T-helper 1 cell treated with Interleukin-12 subunit alpha and Interleukin-12 subunit beta and Interleukin-4 antibody, amounts not matched to agents 30 ng/mL and 1 ng/mL, for 36 hours (primary cell): ENCODE results near the gene LRRC25. TPM values are rescaled to one million over a fixed set of nuclear protein-coding genes. Genes with fewer than 3 reads are reported as not detected.

Experiments used
- intact Hi-C: fragments of 100-400 bp; cut with micrococcal nuclease; formaldehyde crosslinking; loops from one replicate; pipeline ENCODE4 v1.15.1; 2024
- total RNA-seq: library from RNA; stranded (reverse); gene quantifications from 2 replicates; pipeline ENCODE4 v1.2.3, GENCODE V29; 2022

LRRC25 gene
- total RNA-seq: not detected in 2 replicates

- intact Hi-C loops: no loop called here
Observed at GRCh38 chr19:18397242-18398202, at the start of gene LRRC25. Gene LRRC25, minus strand, starts transcription at chr19:18397622. Its CDS starts 659 bp downstream, at chr19:18396963.

DNA sequence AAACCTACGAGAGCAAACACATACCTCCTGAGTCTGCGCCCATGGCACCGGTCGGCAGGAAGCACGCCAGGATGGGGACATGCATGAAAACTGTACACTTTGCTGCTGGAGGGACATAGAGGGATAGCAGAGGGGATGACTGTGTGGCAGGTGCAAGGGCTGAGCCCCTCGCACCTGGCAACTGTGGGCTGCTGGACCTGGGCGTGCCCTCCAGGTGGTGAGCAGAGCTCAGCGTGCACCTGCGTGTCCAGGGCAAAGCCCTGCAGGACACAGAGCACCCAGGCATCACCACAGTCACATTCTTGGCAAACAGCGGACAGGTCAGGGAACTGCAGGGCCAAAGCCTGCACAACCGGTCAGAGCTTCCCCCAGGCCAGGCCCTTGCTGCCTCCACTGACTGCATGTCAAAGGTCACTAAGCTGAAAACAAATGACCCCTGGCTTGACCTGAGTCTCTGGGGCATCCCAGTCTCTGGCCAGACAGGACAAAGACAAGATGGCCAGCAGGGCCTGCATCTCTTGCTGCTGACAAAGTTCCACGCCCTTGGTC lies 49.5 kb upstream of the LRRC25 start:
- intact Hi-C loops: no loop called here

- intact Hi-C loops: no loop called here
Observed at GRCh38 chr19:18446145-18446810, 48.9 kb upstream of the LRRC25 start.

- intact Hi-C loops: no loop called here
Observed at GRCh38 chr19:18445262-18445948, 48.0 kb upstream of the LRRC25 start.

- intact Hi-C loops: no loop called here
Observed at GRCh38 chr19:18444513-18444912, 47.1 kb upstream of the LRRC25 start.

GRCh38 chr19:18443831-18444230 lies 46.4 kb upstream of the LRRC25 start:
- intact Hi-C loops: no loop called here

GRCh38 chr19:18443406-18443805 lies 46.0 kb upstream of the LRRC25 start:
- intact Hi-C loops: no loop called here

DNA sequence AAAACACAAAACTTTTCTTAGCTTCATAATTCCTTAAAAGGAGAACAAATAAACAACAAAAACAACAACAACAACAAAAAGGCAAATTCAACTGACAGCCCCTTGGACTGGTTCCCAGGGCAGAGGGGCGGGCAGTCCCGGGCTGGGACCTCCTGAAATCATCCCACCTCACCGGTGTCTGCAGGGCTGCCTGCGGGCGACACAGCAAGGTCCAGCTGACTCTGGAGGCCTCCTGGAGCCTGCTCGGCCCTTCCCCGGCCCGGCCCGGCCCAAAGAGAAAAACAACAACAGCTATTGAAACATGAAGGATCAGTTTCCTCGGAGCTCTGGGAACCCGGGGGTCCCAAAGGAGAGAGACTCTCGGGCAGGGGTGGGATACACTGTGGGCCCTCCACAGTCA lies 45.5 kb upstream of the LRRC25 start:
- intact Hi-C loops: no loop called here

DNA sequence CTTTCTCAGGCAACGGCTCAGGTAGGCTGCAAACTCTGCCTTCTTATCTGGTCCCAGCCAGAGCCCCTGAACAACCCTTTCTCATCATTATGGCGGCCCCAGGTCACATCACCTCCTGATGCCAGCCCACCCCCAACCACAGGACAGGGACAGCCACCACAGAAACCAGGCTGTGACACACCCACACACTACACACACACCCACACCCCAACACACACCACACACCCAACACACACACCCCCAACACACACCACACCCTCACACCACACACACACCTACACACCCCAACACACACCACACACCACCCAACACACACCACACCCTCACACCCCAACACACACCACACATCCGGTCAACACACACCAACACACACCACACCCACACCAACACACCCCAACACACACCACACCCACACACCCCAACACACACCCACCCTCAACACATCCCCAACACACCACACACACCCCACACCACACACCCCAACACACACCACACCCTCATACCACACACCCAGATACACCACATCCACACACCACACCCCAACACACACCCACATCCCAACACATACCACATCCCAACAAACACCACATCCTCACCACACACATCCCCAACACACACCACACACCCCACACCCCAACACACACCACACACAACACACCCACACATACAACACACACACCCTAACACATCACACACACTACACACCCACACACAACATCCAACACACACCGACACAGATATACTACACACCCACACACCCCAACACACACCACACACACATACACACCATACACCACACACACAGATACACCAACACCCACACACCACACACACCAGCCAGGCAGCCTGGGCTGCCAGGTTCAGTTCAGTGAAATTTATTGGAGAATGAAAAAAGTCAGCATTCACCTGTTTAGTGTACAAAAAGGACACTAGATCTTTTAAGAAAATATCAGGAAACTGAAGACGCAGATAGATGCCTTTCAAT lies 44.7 kb upstream of the LRRC25 start:
- intact Hi-C loops: loop anchor here (2.0 kb wide), 1 partner anchor 19 kb away; no protein-coding TSS in a partner anchor

DNA sequence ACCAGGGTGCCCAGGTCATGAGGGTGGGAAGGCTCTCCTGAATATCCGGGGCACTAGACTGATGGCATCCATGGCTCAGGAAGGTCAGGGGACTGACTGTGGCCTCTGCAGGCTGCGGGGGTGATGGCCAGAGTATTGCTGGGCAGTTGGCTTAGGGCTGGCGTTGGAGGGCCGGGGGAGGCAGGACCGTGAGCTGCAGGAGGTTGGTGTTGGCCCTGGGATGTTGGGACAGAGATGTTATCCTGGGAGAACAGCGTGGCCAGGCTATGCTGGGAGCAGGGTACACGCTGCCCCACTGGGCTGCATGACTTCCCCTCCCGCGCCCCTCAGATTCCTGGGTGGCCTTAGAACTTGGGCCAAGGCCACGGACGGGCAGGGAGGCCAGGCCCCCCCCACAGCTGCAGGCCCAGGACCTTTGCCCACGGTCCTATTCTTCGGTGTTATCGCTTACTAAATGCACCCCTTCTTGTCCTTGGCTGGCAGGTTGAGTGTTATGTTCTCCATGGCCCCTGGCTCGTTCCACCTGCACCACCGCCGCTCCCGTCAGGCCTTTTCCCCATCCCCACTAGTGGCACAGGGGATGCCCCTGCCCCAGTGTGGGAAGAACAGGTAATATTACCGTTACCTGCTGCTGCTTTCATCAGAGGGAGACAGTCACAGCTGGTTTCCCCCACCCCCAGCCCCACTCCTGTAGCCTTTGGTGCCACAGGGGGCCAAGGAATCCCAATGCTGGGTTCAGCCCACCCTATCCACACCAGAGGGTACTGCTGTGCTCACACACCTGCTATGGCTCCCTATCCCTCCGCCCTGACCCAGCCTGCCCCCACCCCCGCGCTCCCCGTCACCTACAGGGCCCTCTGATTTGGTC lies 43.7 kb upstream of the LRRC25 start:
- intact Hi-C loops: loop anchor here (2.0 kb wide), 1 partner anchor 18 kb away; no protein-coding TSS in a partner anchor

DNA sequence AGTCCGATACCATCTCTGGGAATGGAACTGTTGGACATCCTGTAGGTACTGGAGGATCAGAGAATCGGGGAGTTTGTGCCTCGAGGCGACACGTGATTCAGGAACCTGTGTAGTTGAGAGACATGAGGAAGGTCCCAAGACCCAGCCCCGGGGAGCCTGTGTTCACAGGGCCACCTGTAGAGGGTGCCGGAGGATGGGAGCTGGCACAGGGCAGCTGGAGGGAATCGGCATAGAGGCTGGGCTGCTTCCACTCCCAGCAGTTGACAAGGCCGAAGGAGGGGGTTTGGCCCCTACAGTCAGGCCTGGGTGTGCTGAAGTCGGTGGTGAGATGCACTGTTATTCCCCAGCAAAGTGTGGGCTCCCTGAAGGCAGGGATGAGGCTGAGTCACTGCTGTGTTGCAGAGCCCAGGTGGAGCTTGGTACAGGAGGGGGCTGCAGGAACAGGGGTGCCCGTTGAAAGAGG lies 43.0 kb upstream of the LRRC25 start:
- intact Hi-C loops: loop anchor here (2.0 kb wide), 1 partner anchor 18 kb away; no protein-coding TSS in a partner anchor

DNA sequence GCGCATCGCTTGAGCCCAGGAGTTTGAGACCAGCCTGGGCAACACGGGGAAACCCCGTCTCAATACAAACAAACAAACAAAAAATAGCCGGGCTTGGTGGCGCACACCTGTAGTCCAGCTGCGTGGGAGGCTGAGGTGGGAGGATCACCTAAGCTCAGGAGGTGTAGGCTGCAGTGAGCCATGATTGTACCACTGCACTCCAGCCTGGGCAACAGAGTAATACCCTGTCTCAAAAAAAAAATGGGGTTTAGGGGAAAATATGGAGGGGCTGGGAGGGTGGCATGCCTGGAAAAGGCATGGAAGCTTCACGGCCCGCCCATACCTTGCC lies 42.5 kb upstream of the LRRC25 start:
- intact Hi-C loops: loop anchor here (2.0 kb wide), 1 partner anchor 17 kb away; no protein-coding TSS in a partner anchor

DNA sequence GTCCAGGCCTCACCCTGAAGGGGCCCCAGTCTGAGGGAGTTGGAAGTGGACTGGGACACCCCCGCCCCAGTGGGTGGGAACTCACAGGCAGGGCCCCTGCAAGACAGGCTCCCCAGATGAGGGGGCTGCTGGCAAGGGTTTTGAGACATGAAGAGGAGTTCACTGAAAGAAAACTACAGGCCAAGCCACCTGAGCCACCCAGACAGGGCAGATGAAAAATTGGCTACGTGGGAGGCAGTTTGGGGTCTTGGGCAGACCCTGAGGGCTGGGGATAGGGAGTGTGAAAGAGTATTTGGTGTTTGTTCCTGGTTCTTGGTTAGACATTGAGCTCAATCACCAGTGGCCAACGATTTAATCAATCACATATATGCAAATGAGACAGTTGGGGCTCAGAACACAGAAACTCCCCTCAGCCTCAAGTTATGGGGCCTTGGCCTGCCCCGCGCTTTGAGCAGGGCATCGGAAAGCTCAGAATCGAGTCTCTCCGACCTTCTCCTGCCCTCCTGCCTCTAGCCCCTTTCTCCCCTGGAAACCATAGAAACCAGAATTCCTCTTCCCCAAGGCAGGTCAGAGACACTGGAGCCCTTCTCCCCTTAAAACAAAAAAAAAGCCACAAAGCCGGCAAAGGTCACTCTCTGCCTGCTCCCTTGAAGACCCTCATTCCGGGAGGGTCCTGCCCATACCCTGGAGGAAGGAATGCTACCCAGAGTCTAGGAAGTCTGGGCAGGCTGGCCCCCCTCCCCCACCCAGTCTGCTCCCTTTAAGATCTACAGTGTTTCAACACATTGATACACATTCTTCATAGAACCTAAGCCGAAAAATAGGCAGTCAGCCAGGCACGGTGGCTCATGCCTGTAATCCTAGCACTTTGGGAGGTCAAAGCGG lies 41.8 kb upstream of the LRRC25 start:
- intact Hi-C loops: no loop called here

DNA sequence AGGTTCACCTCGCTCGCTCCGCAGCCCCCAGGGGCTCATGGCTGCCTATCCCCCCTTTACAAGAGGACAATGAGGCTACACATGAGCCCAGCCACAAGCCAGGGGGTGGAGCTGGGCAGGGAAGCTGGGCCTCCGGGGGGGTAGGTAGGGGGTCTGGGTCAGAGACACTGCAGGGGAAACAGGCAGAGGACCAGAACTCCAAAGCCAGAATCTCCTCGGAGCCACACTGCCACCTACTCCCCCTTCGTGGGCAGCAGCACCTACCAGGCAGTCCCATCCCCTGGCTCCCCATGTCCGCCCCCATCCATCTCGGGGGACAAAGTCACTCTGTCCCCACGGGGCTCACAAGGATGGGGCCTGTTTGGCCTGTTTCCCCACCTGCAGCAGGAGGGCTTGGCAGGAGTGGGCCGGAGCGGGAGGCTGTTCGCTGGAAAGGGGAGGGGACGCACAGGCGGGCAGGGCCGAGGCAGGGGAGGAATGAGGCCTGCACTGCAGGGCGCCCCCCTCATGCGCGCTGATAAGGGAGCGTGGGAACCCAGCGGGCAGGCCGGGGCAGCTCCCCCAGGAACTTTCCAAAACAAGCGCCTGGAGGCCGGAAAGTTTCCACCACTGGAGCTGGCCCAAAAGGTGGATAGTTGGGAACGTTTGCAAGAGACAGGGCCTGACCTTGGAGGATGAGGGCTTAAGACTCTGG lies 41.1 kb upstream of the LRRC25 start:
- intact Hi-C loops: no loop called here

DNA sequence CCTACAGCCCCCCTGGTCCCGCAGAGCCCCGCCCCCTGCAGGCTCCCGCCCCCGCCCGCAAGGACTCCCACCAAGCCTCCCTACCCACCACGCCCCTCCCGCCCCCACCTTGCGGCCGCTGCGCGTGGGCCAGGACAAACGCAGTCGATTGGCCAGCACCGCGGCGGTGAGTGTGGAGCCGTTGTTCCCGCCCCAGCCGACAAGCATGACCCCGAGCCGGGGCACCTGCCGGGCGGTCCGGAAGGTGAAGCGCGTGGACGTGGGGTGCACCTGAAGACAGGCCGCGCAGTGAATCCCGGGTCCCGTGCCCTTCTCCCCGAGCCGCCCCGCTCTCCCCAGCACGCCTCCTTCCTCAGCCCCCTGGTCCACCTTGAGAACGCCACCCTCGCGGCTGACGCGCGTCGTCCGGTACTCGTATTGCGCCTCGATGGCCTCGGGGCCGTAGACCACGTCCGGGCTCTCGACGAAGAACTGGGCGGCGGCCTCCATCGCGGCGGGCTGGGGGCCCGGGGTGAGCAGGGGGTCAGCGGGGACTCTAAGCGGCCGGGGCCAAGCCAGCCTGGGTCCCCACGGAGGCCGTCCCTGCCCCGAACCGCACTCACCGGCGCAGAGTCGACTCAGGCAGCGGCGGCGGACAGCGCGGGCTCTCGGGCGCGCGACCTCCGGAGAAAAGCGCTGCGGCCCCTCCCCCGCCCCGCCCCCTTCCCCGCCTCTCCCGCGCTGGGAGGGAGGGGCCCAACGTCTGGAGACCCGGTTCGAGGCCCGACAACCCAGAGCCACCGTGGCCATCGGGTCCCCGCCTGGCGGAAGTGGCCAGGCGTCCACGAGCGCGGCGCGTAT lies 40.3 kb upstream of the LRRC25 start, which contains the start of gene ISYNA1:
TSS of gene ISYNA1 (minus strand) at position 643 of the 840 bp plus-strand sequence. CDS start at position 489, 154 bp downstream.
- intact Hi-C loops: no loop called here
